Progenitor cell of endocrine pancreas (in vitro differentiated cells): ENCODE measurements around the gene MROH2B. TPM values are rescaled to one million over a fixed set of nuclear protein-coding genes. Genes with fewer than 3 reads are reported as not detected.

ENCODE experiments used
- DNase-seq: peaks from one replicate; pipeline ENCODE4 v3.0.0; 2021; ENCODE audit warnings: low spot score; ENCODE audit not compliant: unreplicated experiment
- H3K27ac Mint-ChIP-seq: 2 replicates; pipeline ENCODE4 v1.8.0; 2021; ENCODE audit warnings: mild to moderate bottlenecking, moderate library complexity, mixed read lengths
- H3K27me3 Mint-ChIP-seq: 2 replicates; pipeline ENCODE4 v1.8.0; 2021; ENCODE audit warnings: mixed read lengths
- H3K36me3 Mint-ChIP-seq: 2 replicates; pipeline ENCODE4 v1.8.0; 2022; ENCODE audit warnings: mixed read lengths; ENCODE audit not compliant: insufficient read depth
- H3K4me1 Mint-ChIP-seq: 2 replicates; pipeline ENCODE4 v1.8.0; 2021; ENCODE audit warnings: low read depth, mixed read lengths
- H3K4me3 Mint-ChIP-seq: 2 replicates; pipeline ENCODE4 v1.8.0; 2021; ENCODE audit warnings: low read depth, mild to moderate bottlenecking, moderate library complexity, mixed read lengths
- H3K9me3 Mint-ChIP-seq: 2 replicates; pipeline ENCODE4 v1.8.0; 2021; ENCODE audit warnings: low read depth, mixed read lengths
- CTCF ChIP-seq: fragments of 200-600 bp; sonication (generic); IDR thresholded peaks from one replicate; pipeline ENCODE4 v1.5.0; 2021; ENCODE audit warnings: antibody characterized with exemption, mild to moderate bottlenecking; ENCODE audit not compliant: unreplicated experiment
- total RNA-seq: library from RNA; stranded (reverse); gene quantifications from 2 replicates; pipeline ENCODE4 v1.2.1, GENCODE V29; 2021

MROH2B gene
- total RNA-seq, 1 donor from 2014 or later: not detected

- H3K9me3 Mint-ChIP-seq: peaks cover 6% of the 10 kb centered on the region
- DNase-seq: no peak
- H3K27me3 Mint-ChIP-seq: peaks cover 3% of the 10 kb centered on the region
- H3K4me3 Mint-ChIP-seq: no peak overlapping the region
- H3K36me3 Mint-ChIP-seq: no peaks in the 10 kb centered on the region
- TF ChIP-seq CTCF: no peak
- no peak overlapping the region for H3K27ac Mint-ChIP-seq
- H3K4me1 Mint-ChIP-seq: peaks cover 4% of the 10 kb centered on the region
These were observed 86.3 kb downstream of the MROH2B start for GRCh38 chr5:40984884-40985283.

GRCh38 chr5:40983781-40984180 is 87.4 kb downstream of the MROH2B start:
- H3K4me3 Mint-ChIP-seq: no peak overlapping the region
- H3K36me3 Mint-ChIP-seq: no peaks in the 10 kb centered on the region
- no peak for TF ChIP-seq CTCF
- no peak overlapping the region for H3K27ac Mint-ChIP-seq
- peaks cover 3% of the 10 kb centered on the region for H3K27me3 Mint-ChIP-seq
- DNase-seq: no peak
- H3K4me1 Mint-ChIP-seq: peaks cover 4% of the 10 kb centered on the region
- peaks cover 6% of the 10 kb centered on the region for H3K9me3 Mint-ChIP-seq

GRCh38 chr5:40981420-40981819 is 89.7 kb downstream of the MROH2B start:
- Mint-ChIP-seq H3K9me3 (peaks cover 3% of the 10 kb centered on the region), H3K36me3 (no peaks in the 10 kb centered on the region), H3K4me3 (no peak overlapping the region), H3K27ac (no peak overlapping the region), H3K4me1 (peaks cover 10% of the 10 kb centered on the region), H3K27me3 (peaks cover 3% of the 10 kb centered on the region)
- DNase-seq: no peak
- TF ChIP-seq CTCF: no peak

- H3K4me1 Mint-ChIP-seq: peaks cover 6% of the 10 kb centered on the region
- H3K27ac Mint-ChIP-seq: no peak overlapping the region
- H3K4me3 Mint-ChIP-seq: no peak overlapping the region
- no peak for DNase-seq
- H3K9me3 Mint-ChIP-seq: peaks cover 3% of the 10 kb centered on the region
- H3K27me3 Mint-ChIP-seq: peaks cover 3% of the 10 kb centered on the region
- no peak for TF ChIP-seq CTCF
- no peaks in the 10 kb centered on the region for H3K36me3 Mint-ChIP-seq
These were observed 94.3 kb downstream of the MROH2B start for GRCh38 chr5:40976836-40977235.

GRCh38 chr5:40976041-40976440 is 95.1 kb downstream of the MROH2B start:
- no peak overlapping the region for H3K4me3 Mint-ChIP-seq
- peaks cover 3% of the 10 kb centered on the region for H3K9me3 Mint-ChIP-seq
- peaks cover 6% of the 10 kb centered on the region for H3K4me1 Mint-ChIP-seq
- no peak overlapping the region for H3K27ac Mint-ChIP-seq
- peaks cover 3% of the 10 kb centered on the region for H3K27me3 Mint-ChIP-seq
- no peak for TF ChIP-seq CTCF
- H3K36me3 Mint-ChIP-seq: no peaks in the 10 kb centered on the region
- DNase-seq: no peak
